Gastroesophageal sphincter (tissue), 3 donors: ENCODE data around the gene WBP1L.

Experiments
- CTCF ChIP-seq, 4 experiments: fragments of 200-600 bp in 2 of 4; fragments of 450-650 bp in 2 of 4; sonication (generic) in 1 of 4; IDR thresholded peaks; one replicate each; pipeline ENCODE4 v1.5.1; 2017 to 2019; ENCODE audit warnings: antibody characterized with exemption in 4 of 4, mild to moderate bottlenecking in 2 of 4, moderate library complexity in 2 of 4
- EP300 ChIP-seq: sonication (generic); formaldehyde crosslinking; IDR thresholded peaks from one replicate; pipeline ENCODE4 v1.6.1; 2017; ENCODE audit warnings: antibody characterized with exemption, mild to moderate bottlenecking
- POLR2AphosphoS5 ChIP-seq: sonication (generic); formaldehyde crosslinking; IDR thresholded peaks from one replicate; pipeline ENCODE4 v1.6.1; 2017; ENCODE audit warnings: antibody characterized with exemption

GRCh38 chr10:102745157-102745556, 1.4 kb downstream of the WBP1L start:
- TF ChIP-seq POLR2AphosphoS5 = no peak
- no peak for TF ChIP-seq EP300
- no peak for TF ChIP-seq CTCF (IDR thresholded peaks at IDR 0.05)
